GM12874 (cell line): ENCODE measurements around the gene ZBTB7C.

Experiments used
- TF ChIP-seq, protein P1 (sequence below): IDR thresholded peaks from 2 replicates; pipeline ENCODE4 v1.5.1; 2011; ENCODE audit warnings: low read depth, mild to moderate bottlenecking, control low read depth, low read length, moderate library complexity; ENCODE audit not compliant: insufficient read depth

Gene ZBTB7C

GRCh38 chr18:48186131-48186766 is 222.9 kb downstream of the ZBTB7C start:
- TF ChIP-seq, protein P1, sequence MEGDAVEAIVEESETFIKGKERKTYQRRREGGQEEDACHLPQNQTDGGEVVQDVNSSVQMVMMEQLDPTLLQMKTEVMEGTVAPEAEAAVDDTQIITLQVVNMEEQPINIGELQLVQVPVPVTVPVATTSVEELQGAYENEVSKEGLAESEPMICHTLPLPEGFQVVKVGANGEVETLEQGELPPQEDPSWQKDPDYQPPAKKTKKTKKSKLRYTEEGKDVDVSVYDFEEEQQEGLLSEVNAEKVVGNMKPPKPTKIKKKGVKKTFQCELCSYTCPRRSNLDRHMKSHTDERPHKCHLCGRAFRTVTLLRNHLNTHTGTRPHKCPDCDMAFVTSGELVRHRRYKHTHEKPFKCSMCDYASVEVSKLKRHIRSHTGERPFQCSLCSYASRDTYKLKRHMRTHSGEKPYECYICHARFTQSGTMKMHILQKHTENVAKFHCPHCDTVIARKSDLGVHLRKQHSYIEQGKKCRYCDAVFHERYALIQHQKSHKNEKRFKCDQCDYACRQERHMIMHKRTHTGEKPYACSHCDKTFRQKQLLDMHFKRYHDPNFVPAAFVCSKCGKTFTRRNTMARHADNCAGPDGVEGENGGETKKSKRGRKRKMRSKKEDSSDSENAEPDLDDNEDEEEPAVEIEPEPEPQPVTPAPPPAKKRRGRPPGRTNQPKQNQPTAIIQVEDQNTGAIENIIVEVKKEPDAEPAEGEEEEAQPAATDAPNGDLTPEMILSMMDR: no peak

DNA sequence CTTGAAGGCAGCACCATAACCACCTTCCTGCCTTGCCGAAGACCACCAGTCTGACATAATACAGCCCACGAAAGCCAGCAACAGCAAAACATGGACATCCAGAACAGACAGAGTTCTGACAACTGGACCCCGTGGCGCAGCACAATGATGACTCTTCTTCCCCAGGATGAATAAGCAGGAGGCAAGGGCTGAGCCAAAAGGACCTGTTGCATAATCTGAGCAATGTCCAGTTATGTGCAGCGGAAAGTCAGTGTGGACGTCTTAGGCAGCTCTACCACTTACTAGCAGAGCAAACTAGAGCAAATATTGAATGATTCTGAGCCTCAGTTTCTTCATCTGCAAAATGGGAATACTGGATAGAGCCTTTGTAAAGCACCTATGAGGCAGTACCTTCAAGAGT is 225.1 kb downstream of the ZBTB7C start:
- TF ChIP-seq, protein P1: no peak

GRCh38 chr18:48183613-48184012 is 225.6 kb downstream of the ZBTB7C start:
- TF ChIP-seq, protein P1: no peak

- TF ChIP-seq, protein P1: no peak
Observed at GRCh38 chr18:48182779-48183178, 226.4 kb downstream of the ZBTB7C start.

- TF ChIP-seq, protein P1: no peak
Observed at GRCh38 chr18:48181857-48182256, 227.3 kb downstream of the ZBTB7C start.

GRCh38 chr18:48181087-48181823 is 227.9 kb downstream of the ZBTB7C start:
- TF ChIP-seq, protein P1: no peak

DNA sequence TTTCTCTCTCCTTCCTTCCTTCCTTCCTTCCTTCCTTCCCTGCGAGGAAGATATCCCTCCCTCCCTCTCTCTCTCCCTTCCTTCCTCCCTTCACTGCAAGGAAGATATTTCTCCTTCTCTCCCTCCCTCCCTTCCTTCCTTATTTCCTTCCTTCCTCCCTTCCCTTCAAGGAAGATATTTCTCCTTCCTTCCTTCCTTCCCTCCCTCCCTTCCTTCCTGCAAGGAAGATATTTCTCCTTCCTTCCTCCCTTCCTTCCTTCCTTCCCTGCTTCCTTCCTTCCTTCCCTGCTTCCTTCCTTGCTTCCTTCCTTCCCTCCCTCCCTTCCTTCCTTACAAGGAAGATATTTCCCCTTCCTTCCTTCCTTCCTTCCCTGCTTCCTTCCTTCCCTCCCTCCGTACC is 229.5 kb downstream of the ZBTB7C start:
- TF ChIP-seq, protein P1: no peak
